Stomach (tissue), 9 donors: ENCODE measurements around the gene CKB. TPM values are rescaled to one million over a fixed set of nuclear protein-coding genes. Genes with fewer than 3 reads are reported as not detected.
A peak's percentile ranks its signal among the peaks of the same experiment; 100 is the strongest.

Source experiments
- DNase-seq, 2 donors: peaks; one replicate each; pipeline versions ENCODE4 v3.0.0 to v3.0.0-alpha.2; 2013 to 2019
- H3K27ac ChIP-seq, 5 donors: fragments of 200-600 bp in 4 of 5; sonication (generic) in 4 of 5; one replicate each; pipeline ENCODE4 v1.5.1; 2013 to 2019; ENCODE audit warnings: mild to moderate bottlenecking in 1 of 5, moderate library complexity in 1 of 5
- H3K27me3 ChIP-seq, 3 donors: fragments of 200-600 bp; sonication (generic); one replicate each; pipeline ENCODE4 v1.5.1; 2017 to 2019; ENCODE audit warnings: mixed run types in 1 of 3
- H3K36me3 ChIP-seq, 4 donors: fragments of 200-600 bp; sonication (generic); 1 replicate in 3 of 4; 2 replicates in 1 of 4; pipeline ENCODE4 v1.5.1; 2016 to 2019
- H3K4me1 ChIP-seq, 4 donors: fragments of 200-600 bp; sonication (generic); one replicate each; pipeline ENCODE4 v1.5.1; 2016 to 2019
- H3K4me3 ChIP-seq, 4 donors: fragments of 200-600 bp; sonication (generic) in 3 of 4; one replicate each; pipeline ENCODE4 v1.5.1; 2016 to 2019; ENCODE audit warnings: mild to moderate bottlenecking in 1 of 4
- H3K9me3 ChIP-seq, 4 donors: fragments of 200-600 bp; sonication (generic); one replicate each; pipeline ENCODE4 v1.5.1; 2016 to 2019
- CTCF ChIP-seq, 7 experiments: fragments of 450-650 bp in 4 of 7; fragments of 200-600 bp in 3 of 7; sonication (generic) in 3 of 7; IDR thresholded peaks; one replicate each; pipeline ENCODE4 v1.5.1; 2016 to 2019; ENCODE audit warnings: antibody characterized with exemption in 7 of 7, control low read depth in 2 of 7, mild to moderate bottlenecking in 1 of 7
- EP300 ChIP-seq: sonication (generic); formaldehyde crosslinking; IDR thresholded peaks from one replicate; pipeline ENCODE4 v1.6.1; 2017; ENCODE audit warnings: antibody characterized with exemption
- POLR2A ChIP-seq, 4 donors: fragments of 450-650 bp; IDR thresholded peaks; one replicate each; pipeline ENCODE4 v1.6.1; 2016; ENCODE audit warnings: antibody characterized with exemption in 4 of 4, control low read depth in 2 of 4, mild to moderate bottlenecking in 1 of 4, moderate library complexity in 1 of 4
- POLR2AphosphoS5 ChIP-seq, 3 donors: sonication (generic); formaldehyde crosslinking; IDR thresholded peaks; one replicate each; pipeline ENCODE4 v1.6.1; 2016; ENCODE audit warnings: antibody characterized with exemption in 3 of 3
- WGBS, 5 donors: extraction: QIAGEN DNeasy Blood & Tissue Kit in 3 of 5; methylation state at CpG; one replicate each; pipeline versions ENCODE4 v1.1.5 to v1.1.7; 2013 to 2018; 5-methylcytosine and 5-hydroxymethylcytosine counted together
- intact Hi-C: fragments of 100-400 bp; cut with DNase I; formaldehyde crosslinking; loops from one replicate; pipeline ENCODE4 v1.15.1; 2023; ENCODE audit warnings: low total_unique reads
- polyA plus RNA-seq, 3 donors: library from polyadenylated mRNA; stranded (reverse); fragments of 200-250 nt; gene quantifications; one replicate each; pipeline ENCODE4 v1.2.3, GENCODE V29; 2013
- total RNA-seq, 5 donors: library from RNA; depleted of rRNA; stranded (reverse); fragments of >200 nt; gene quantifications; one replicate each; pipeline versions ENCODE4 v1.1.0 to v1.2.3, GENCODE V29; 2014 to 2016
- donor health status: healthy with polysubstance abuse.
- donor health status: Bipolar disorder and iron deficiency.
- donor health status: healthy.

Gene CKB
- total and polyA plus RNA-seq, 8 donors = 216 to 1,146 (median 806) TPM

GRCh38 chr14:103520269-103520656 lies 2.4 kb downstream of the CKB start:
- no peaks in the 10 kb centered on the region for H3K9me3 ChIP-seq
- intact Hi-C loops = no loop called here
- peaks cover 6 to 13% (median 7%) of the 10 kb centered on the region in 4 donors for H3K36me3 ChIP-seq
- H3K27me3 ChIP-seq = peaks cover 0 to 33% (median 20%) of the 10 kb centered on the region in 3 donors
- H3K27ac ChIP-seq = peak overlapping the region; percentile 75 to 94 (median 91)
- H3K4me1 ChIP-seq = peaks cover 53 to 78% (median 69%) of the 10 kb centered on the region in 4 donors
- 36 to 89% (median 45%) methylated on average over 3 to 10 of the region's 10 CpGs for WGBS, 5 donors
- no peak for DNase-seq
- TF ChIP-seq EP300 (no peak), POLR2A (IDR thresholded peaks at IDR 0.05) (no peak), CTCF (IDR thresholded peaks at IDR 0.05) (no peak), POLR2AphosphoS5 (IDR thresholded peaks at IDR 0.05) (no peak)
- H3K4me3 ChIP-seq = peak overlapping the region; percentile 60 to 80 (median 68)

GRCh38 chr14:103519837-103520212 lies 2.8 kb downstream of the CKB start:
- Histone ChIP-seq H3K27me3 (peaks cover 0 to 33% (median 20%) of the 10 kb centered on the region in 3 donors), H3K4me1 (peaks cover 49 to 74% (median 66%) of the 10 kb centered on the region in 4 donors), H3K27ac (peak overlapping the region; percentile 75 to 94 (median 91)), H3K36me3 (peaks cover 6 to 13% (median 7%) of the 10 kb centered on the region in 4 donors), H3K4me3 (peak overlapping the region; percentile 60 to 80 (median 68)), H3K9me3 (no peaks in the 10 kb centered on the region)
- peak; percentile 46 to 51 for DNase-seq
- WGBS, 5 donors = 44 to 59% (median 54%) methylated on average over 21 to 22 of the region's 22 CpGs
- intact Hi-C loops = loop anchor here (2.0 kb wide), 1 partner anchor 27 kb away; no protein-coding TSS in a partner anchor
- TF ChIP-seq POLR2AphosphoS5 (IDR thresholded peaks at IDR 0.05) (no peak), CTCF (IDR thresholded peaks at IDR 0.05) (no peak), POLR2A (IDR thresholded peaks at IDR 0.05) (no peak), EP300 (no peak)

- 28 to 46% (median 31%) methylated on average over 13 of the region's 13 CpGs for WGBS, 5 donors
- intact Hi-C loops = loop anchor here (2.0 kb wide), 1 partner anchor 28 kb away; no protein-coding TSS in a partner anchor
- peak; percentile 43 to 46 for DNase-seq
- Histone ChIP-seq H3K27me3 (peaks cover 0 to 33% (median 20%) of the 10 kb centered on the region in 3 donors), H3K9me3 (no peaks in the 10 kb centered on the region), H3K36me3 (peaks cover 6 to 13% (median 7%) of the 10 kb centered on the region in 4 donors), H3K4me1 (peaks cover 45 to 69% (median 61%) of the 10 kb centered on the region in 4 donors), H3K4me3 (peak overlapping the region in 1 of 4 donors; percentile 73), H3K27ac (peak overlapping the region; percentile 75 to 94 (median 91))
- TF ChIP-seq POLR2AphosphoS5 (IDR thresholded peaks at IDR 0.05) (no peak), POLR2A (IDR thresholded peaks at IDR 0.05) (no peak), CTCF (IDR thresholded peaks at IDR 0.05) (no peak), EP300 (no peak)
These were observed 3.4 kb downstream of the CKB start for GRCh38 chr14:103519043-103519836.

GRCh38 chr14:103518422-103519042 lies 4.1 kb downstream of the CKB start:
- WGBS, 5 donors = 28 to 94% (median 41%) methylated on average over 2 to 9 of the region's 9 CpGs
- DNase-seq = peak; percentile 81 to 87
- TF ChIP-seq CTCF (IDR thresholded peaks at IDR 0.05) (peak in 6 of 7 experiments; percentile 11 to 97 (median 94)), POLR2AphosphoS5 (IDR thresholded peaks at IDR 0.05) (peak in 1 of 3 donors; percentile 47), POLR2A (IDR thresholded peaks at IDR 0.05) (no peak), EP300 (no peak)
- peaks cover 6 to 13% (median 7%) of the 10 kb centered on the region in 4 donors for H3K36me3 ChIP-seq
- intact Hi-C loops = loop anchor here (2.0 kb wide), 1 partner anchor 28 kb away; no protein-coding TSS in a partner anchor
- peak overlapping the region; percentile 53 to 94 (median 84) for H3K27ac ChIP-seq
- H3K9me3 ChIP-seq = no peaks in the 10 kb centered on the region
- H3K4me3 ChIP-seq = no peak overlapping the region
- peaks cover 51 to 70% (median 62%) of the 10 kb centered on the region in 4 donors for H3K4me1 ChIP-seq
- H3K27me3 ChIP-seq = peaks cover 0 to 32% (median 20%) of the 10 kb centered on the region in 3 donors
